ENCODE data around the gene FAM50A. TPM values are rescaled to one million over a fixed set of nuclear protein-coding genes. Genes with fewer than 3 reads are reported as not detected.

The FAM50A gene
- total RNA-seq, 1 experiment from 2014 or later = 75.9 TPM

GRCh38 chrX:154469880-154470279 is 25.9 kb downstream of the FAM50A start:
- CTCF ChIA-PET = no interaction called here
- Histone ChIP-seq H3K4me1 (no peaks in the 10 kb centered on the region), H3K36me3 (ENCODE audit: control insufficient read depth, insufficient read depth, low read length) (no peaks in the 10 kb centered on the region; the same call in 1 of the 2 replicates), H3K9me3 (no peaks in the 10 kb centered on the region), H3K4me3 (ENCODE audit: low read depth, low read length) (no peak overlapping the region), H3K27me3 (replicated peaks; ENCODE audit: control insufficient read depth, insufficient read depth, low read length) (no peaks in the 10 kb centered on the region)
- no peaks in the 10 kb centered on the region for H3K9me3 Mint-ChIP-seq (ENCODE audit: unreplicated experiment)
- H3K36me3 Mint-ChIP-seq (ENCODE audit: insufficient read depth, unreplicated experiment) = peaks cover 5% of the 10 kb centered on the region
- H3K27ac Mint-ChIP-seq (ENCODE audit: unreplicated experiment) = no peak overlapping the region
- intact Hi-C loops (cut with micrococcal nuclease; ENCODE audit: unreplicated experiment) = no loop called here
- no peak for DNase-seq
- POLR2A ChIA-PET = no interaction called here
- no peak for TF ChIP-seq CTCF (IDR thresholded peaks at IDR 0.05; ENCODE audit: insufficient read depth in 1 of 2, low read depth in 1 of 2, low read length in 1 of 2, severe bottlenecking in 1 of 2, unreplicated experiment in 1 of 2)
- H3K4me1 Mint-ChIP-seq (ENCODE audit: low read depth, unreplicated experiment) = no peaks in the 10 kb centered on the region
- H3K4me3 Mint-ChIP-seq (ENCODE audit: unreplicated experiment) = no peak overlapping the region
- no TSS peak for BruUV-seq (replicated peaks)
- no peaks in the 10 kb centered on the region for H3K27me3 Mint-ChIP-seq (ENCODE audit: insufficient read depth, unreplicated experiment)

GRCh38 chrX:154470434-154470833 is 26.5 kb downstream of the FAM50A start:
- H3K4me3 Mint-ChIP-seq (ENCODE audit: unreplicated experiment) = no peak overlapping the region
- no peak for DNase-seq
- H3K27ac Mint-ChIP-seq (ENCODE audit: unreplicated experiment) = no peak overlapping the region
- ChIA-PET CTCF (no interaction called here), POLR2A (no interaction called here)
- Histone ChIP-seq H3K4me1 (no peaks in the 10 kb centered on the region), H3K9me3 (no peaks in the 10 kb centered on the region), H3K27me3 (replicated peaks; ENCODE audit: control insufficient read depth, insufficient read depth, low read length) (no peaks in the 10 kb centered on the region), H3K36me3 (ENCODE audit: control insufficient read depth, insufficient read depth, low read length) (no peaks in the 10 kb centered on the region; the same call in 1 of the 2 replicates), H3K4me3 (ENCODE audit: low read depth, low read length) (no peak overlapping the region)
- BruUV-seq (replicated peaks) = no TSS peak
- no peaks in the 10 kb centered on the region for H3K4me1 Mint-ChIP-seq (ENCODE audit: low read depth, unreplicated experiment)
- TF ChIP-seq CTCF (IDR thresholded peaks at IDR 0.05; ENCODE audit: insufficient read depth in 1 of 2, low read depth in 1 of 2, low read length in 1 of 2, severe bottlenecking in 1 of 2, unreplicated experiment in 1 of 2) = no peak
- no peaks in the 10 kb centered on the region for H3K27me3 Mint-ChIP-seq (ENCODE audit: insufficient read depth, unreplicated experiment)
- H3K36me3 Mint-ChIP-seq (ENCODE audit: insufficient read depth, unreplicated experiment) = peaks cover 11% of the 10 kb centered on the region
- intact Hi-C loops (cut with micrococcal nuclease; ENCODE audit: unreplicated experiment) = no loop called here
- no peaks in the 10 kb centered on the region for H3K9me3 Mint-ChIP-seq (ENCODE audit: unreplicated experiment)

- peaks cover 15% of the 10 kb centered on the region for H3K36me3 Mint-ChIP-seq (ENCODE audit: insufficient read depth, unreplicated experiment)
- H3K9me3 Mint-ChIP-seq (ENCODE audit: unreplicated experiment) = no peaks in the 10 kb centered on the region
These were observed 27.1 kb downstream of the FAM50A start for GRCh38 chrX:154470914-154471568.

More at GRCh38 chrX:154470914-154471568, 27.1 kb downstream of the FAM50A start:
- intact Hi-C loops (cut with micrococcal nuclease; ENCODE audit: unreplicated experiment) = no loop called here
- BruUV-seq (replicated peaks) = no TSS peak
- Histone ChIP-seq H3K4me1 (no peaks in the 10 kb centered on the region), H3K4me3 (ENCODE audit: low read depth, low read length) (no peak overlapping the region), H3K27me3 (replicated peaks; ENCODE audit: control insufficient read depth, insufficient read depth, low read length) (no peaks in the 10 kb centered on the region), H3K9me3 (no peaks in the 10 kb centered on the region), H3K36me3 (ENCODE audit: control insufficient read depth, insufficient read depth, low read length) (no peaks in the 10 kb centered on the region; the same call in 1 of the 2 replicates)
- Mint-ChIP-seq H3K4me3 (ENCODE audit: unreplicated experiment) (no peak overlapping the region), H3K27ac (ENCODE audit: unreplicated experiment) (no peak overlapping the region), H3K27me3 (ENCODE audit: insufficient read depth, unreplicated experiment) (no peaks in the 10 kb centered on the region), H3K4me1 (ENCODE audit: low read depth, unreplicated experiment) (no peaks in the 10 kb centered on the region)
- no peak for DNase-seq
- no peak for TF ChIP-seq CTCF (IDR thresholded peaks at IDR 0.05; ENCODE audit: insufficient read depth in 1 of 2, low read depth in 1 of 2, low read length in 1 of 2, severe bottlenecking in 1 of 2, unreplicated experiment in 1 of 2)
- ChIA-PET CTCF (no interaction called here), POLR2A (no interaction called here)

All from Caco-2 (cell line).